ENCODE measurements around the gene NLK.
"Not testable (repeated sequence)": the region's sequence is repeated elsewhere in the genome, so short reads cannot be mapped to it uniquely, and the experiment has no call there.

DNA sequence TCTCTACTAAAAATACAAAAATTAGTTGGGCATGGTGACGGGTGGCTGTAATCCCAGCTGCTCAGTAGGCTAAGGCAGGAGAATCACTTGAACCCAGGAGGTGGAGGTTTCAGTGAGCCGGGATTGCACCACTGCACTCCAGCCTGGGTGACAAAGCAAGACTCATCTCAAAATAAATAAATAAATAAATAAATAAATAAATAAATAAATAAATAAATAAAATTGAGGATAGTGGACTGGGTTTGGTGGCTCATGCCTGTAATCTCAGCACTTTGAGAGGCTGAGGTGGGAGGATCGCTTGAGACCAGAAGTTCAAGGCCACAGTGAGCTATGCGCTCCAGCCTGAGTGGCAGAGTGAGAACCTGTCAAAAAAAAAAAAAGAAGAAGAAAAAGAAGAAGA is 34.6 kb upstream of the NLK start:
- not testable (repeated sequence) for TF ChIP-seq PHF8 (CRISPR knock-in tag; IDR thresholded peaks at IDR 0.05); POLR2A (IDR thresholded peaks at IDR 0.05; ENCODE audit: insufficient read depth in 1 of 2, low read depth in 2 of 2, low read length in 2 of 2); HNRNPL (IDR thresholded peaks at IDR 0.05; ENCODE audit: low read depth, low read length)
- TF ChIP-seq, protein P1, sequence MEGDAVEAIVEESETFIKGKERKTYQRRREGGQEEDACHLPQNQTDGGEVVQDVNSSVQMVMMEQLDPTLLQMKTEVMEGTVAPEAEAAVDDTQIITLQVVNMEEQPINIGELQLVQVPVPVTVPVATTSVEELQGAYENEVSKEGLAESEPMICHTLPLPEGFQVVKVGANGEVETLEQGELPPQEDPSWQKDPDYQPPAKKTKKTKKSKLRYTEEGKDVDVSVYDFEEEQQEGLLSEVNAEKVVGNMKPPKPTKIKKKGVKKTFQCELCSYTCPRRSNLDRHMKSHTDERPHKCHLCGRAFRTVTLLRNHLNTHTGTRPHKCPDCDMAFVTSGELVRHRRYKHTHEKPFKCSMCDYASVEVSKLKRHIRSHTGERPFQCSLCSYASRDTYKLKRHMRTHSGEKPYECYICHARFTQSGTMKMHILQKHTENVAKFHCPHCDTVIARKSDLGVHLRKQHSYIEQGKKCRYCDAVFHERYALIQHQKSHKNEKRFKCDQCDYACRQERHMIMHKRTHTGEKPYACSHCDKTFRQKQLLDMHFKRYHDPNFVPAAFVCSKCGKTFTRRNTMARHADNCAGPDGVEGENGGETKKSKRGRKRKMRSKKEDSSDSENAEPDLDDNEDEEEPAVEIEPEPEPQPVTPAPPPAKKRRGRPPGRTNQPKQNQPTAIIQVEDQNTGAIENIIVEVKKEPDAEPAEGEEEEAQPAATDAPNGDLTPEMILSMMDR (CRISPR knock-in tag; IDR thresholded peaks at IDR 0.05), result not testable (repeated sequence)
